NOMO-1 (cell line): ENCODE results near the gene CCDC136.

Experiments
- DNase-seq, 2 experiments: peaks; one replicate each; lab custom pipeline; 2025; ENCODE audit not compliant: unreplicated experiment in 2 of 2; lab: John Stamatoyannopoulos, UW

The CCDC136 gene

DNA sequence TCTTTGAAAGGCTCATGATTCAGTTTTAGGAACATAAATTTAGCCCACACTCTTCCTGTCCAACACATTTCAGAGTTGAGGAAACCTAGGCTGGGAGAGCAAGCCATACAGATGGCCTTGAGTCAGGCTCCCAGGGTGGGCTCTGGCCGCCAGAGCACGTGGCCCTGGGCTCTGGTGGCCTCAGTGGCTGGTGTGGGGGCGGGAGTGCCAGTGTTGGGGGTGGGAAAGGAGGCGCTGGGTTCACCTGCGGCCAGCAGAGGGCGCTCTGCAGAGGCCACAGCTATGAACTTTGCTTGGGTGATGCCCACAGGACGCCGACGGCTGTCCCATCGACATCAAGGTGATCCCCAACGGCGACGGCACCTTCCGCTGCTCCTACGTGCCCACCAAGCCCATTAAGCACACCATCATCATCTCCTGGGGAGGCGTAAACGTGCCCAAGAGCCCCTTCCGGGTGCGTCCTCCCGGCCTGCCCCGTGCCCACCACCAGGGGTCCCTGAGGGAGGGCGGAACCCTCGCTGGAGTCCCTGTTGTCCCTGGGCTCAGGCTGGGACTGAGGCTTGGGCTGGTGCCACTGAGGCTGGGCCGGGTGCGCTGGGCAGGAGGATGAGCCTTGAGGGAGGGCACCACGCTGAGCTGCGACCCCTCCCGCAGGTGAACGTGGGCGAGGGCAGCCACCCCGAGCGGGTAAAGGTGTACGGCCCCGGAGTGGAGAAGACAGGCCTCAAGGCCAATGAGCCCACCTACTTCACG lies 50.3 kb downstream of the CCDC136 start:
- peak; percentile 5 to 9 for DNase-seq

DNA sequence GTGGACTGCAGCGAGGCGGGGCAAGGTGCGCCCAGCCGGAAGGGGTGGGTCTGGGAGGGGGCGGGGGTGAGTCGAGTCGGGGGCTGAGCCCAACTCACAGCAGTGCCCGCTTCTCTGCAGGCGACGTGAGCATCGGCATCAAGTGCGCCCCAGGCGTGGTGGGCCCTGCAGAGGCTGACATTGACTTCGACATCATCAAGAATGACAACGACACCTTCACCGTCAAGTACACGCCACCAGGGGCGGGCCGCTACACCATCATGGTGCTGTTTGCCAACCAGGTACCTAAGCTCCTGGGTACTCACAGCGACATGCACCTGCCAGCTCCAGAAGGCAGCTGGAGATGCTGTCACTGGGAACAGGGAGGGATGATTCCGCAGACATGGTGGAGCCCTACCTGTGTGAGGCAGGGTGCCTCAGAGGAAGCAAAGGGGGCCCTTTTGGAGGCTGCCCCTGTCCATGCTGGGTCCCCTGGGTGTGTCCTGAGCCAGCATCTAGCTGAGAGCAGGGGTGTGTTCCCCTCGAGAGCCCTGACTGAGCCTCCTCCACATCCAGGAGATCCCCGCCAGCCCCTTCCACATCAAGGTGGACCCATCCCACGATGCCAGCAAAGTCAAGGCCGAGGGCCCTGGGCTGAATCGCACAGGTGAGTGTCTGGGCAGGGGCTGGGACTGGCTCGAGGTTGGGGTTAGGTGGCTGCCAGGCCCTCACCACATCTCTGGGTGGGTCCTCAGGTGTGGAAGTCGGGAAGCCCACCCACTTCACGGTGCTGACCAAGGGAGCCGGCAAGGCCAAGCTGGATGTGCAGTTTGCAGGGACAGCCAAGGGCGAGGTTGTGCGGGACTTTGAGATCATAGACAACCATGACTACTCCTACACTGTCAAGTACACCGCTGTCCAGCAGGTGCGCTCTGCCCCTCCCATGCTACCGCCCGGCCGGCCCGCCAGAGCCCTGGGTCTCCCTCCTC lies 51.2 kb downstream of the CCDC136 start:
- no peak for DNase-seq

DNA sequence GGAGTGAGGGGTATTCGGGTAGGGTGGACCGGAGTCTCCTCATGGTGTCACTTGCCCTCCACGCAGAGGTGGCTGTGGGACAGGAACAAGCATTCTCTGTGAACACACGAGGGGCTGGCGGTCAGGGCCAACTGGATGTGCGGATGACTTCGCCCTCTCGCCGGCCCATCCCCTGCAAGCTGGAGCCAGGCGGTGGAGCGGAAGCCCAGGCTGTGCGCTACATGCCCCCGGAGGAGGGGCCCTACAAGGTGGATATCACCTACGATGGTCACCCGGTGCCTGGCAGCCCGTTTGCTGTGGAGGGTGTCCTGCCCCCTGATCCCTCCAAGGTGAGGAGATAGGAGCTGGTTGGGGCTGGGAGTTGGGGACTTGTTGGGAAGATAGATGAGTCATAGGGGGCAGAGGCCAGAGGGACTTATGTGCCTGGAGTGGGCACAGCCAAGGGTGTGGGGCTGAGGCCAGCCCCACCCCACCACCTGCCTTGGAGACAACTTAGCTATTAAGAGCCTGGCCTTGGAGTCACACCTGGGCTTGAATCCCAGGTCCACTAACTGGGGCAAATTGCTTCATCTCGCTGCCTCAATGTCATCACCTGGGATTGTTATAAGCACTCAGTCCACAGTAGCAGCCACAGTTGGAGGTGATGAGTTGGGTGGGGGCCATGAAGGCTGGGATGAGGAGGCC lies 52.3 kb downstream of the CCDC136 start:
- no peak for DNase-seq

DNA sequence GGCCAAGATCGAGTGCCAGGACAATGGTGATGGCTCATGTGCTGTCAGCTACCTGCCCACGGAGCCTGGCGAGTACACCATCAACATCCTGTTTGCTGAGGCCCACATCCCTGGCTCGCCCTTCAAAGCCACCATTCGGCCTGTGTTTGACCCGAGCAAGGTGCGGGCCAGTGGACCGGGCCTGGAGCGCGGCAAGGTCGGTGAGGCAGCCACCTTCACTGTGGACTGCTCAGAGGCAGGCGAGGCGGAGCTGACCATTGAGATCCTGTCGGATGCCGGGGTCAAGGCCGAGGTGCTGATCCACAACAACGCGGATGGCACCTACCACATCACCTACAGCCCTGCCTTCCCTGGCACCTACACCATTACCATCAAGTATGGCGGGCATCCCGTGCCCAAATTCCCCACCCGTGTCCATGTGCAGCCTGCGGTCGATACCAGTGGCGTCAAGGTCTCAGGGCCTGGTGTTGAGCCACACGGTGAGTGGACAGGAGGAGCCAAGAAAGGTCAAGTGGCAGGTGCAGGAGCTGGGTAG lies 53.1 kb downstream of the CCDC136 start:
- DNase-seq, result no peak

DNA sequence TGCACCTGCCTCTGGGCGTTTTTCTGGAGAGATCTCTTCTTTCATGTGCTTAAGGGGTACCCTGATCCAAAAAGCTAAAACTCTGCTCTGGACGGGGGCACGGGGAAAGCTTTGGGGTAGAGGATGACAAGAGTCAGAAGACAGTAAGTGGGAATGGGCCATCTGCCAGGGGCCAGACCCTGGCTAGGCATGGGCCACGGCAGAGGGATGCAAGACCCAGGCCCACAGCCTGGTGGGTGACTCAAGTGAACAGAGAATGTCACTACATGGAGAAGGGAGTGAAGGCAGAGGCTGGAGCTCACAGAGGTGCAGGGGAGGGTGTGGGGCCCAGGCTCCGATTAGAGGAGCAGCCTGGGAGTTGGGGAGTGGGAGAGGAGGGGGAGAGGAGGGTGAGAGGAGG lies 53.7 kb downstream of the CCDC136 start:
- DNase-seq, result no peak

DNA sequence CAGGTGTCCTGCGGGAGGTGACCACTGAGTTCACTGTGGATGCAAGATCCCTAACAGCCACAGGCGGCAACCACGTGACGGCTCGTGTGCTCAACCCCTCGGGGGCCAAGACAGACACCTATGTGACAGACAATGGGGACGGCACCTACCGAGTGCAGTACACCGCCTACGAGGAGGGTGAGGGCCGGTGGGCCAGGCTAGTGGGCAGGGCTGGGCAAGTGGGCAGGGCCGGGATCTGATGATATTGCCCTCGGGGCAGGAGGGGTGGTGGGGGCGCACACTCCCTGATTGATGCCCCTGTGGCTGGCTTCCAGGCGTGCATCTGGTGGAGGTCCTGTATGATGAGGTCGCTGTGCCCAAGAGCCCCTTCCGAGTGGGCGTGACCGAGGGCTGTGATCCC lies 54.2 kb downstream of the CCDC136 start:
- no peak for DNase-seq

DNA sequence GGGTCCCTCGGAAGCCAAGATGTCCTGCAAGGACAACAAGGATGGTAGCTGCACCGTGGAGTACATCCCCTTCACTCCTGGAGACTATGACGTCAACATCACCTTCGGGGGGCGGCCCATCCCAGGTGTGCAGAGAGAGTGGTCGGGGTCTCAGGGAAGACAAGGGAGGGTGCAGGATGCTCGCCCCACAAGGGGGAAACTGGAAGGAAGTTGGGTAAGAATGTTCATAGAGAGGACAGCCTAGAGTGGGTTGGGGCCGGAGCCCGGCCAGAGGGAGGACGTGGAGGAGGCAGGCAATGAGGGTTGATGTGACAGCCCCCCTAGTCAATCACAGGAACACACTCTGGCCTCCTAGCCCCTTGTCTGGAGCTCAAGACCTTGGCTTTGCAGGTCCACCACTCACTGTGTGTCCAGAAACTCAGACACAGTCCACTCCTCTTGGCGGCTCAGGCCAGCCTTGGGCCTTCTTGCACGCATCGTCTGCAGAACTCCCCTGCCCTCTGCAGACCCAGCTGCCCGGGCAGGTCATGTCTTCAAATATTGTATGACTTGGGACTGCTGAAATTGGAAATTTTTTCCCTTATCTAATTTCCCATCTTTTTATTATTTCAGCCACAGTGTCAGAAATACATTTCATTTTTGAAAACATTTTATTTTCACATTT lies 55.1 kb downstream of the CCDC136 start:
- no peak for DNase-seq

DNA sequence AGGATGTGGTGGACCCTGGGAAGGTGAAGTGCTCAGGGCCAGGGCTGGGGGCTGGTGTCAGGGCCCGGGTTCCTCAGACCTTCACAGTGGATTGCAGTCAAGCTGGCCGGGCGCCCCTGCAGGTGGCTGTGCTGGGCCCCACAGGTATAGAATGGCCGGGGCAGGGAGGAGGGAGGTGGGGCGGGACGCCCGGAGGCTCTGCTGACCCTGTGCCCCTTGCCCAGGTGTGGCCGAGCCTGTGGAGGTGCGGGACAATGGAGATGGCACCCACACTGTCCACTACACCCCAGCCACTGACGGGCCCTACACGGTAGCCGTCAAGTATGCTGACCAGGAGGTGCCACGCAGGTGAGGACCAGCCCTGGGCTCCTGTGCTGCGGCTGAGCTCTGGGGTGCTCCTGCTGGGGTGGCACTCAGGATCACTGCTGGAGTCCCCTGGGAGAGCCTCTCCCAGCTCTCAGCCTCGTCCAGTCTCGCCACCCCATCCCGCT lies 56.0 kb downstream of the CCDC136 start:
- no peak for DNase-seq

DNA sequence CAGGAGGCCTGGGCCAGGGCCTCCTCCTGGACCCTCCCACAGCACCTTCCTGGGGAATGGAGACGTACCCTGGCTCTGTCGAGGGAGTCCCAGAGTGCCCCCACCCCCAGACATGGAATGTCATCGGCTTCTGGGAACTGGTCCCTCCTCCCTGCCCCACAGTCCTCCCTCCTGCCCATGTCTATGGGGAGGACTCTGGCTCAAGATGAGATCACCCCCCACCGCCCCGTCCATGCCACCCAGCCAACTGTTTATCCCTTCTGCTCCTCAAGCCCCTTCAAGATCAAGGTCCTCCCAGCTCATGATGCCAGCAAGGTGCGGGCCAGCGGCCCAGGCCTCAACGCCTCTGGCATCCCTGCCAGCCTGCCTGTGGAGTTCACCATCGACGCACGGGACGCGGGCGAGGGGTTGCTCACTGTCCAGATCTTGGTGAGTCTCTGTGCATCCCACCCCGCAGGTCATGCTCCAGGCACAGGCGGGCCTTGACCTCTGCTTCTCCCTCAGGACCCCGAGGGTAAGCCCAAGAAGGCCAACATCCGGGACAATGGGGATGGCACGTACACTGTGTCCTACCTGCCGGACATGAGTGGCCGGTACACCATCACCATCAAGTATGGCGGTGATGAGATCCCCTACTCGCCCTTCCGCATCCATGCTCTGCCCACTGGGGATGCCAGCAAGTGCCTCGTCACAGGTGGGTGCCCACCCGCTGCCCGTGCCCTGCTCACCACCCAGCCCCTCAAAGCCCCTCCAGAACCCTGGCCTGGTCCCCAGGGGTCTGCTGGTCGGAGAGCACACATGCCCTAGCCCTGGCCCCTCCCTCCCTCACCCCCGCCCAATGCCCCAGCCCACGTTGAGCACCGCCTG lies 56.8 kb downstream of the CCDC136 start:
- DNase-seq, result no peak

DNA sequence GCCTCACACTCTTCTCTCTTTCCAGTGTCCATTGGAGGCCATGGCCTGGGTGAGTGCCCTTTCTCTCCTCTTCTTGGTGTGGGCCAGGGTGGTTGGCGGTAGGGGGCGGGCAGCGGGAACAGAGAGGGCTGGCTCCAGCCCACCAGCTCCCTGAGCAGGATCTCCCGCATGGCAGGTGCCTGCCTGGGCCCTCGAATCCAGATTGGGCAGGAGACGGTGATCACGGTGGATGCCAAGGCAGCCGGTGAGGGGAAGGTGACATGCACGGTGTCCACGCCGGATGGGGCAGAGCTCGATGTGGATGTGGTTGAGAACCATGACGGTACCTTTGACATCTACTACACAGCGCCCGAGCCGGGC lies 57.4 kb downstream of the CCDC136 start:
- no peak for DNase-seq

DNA sequence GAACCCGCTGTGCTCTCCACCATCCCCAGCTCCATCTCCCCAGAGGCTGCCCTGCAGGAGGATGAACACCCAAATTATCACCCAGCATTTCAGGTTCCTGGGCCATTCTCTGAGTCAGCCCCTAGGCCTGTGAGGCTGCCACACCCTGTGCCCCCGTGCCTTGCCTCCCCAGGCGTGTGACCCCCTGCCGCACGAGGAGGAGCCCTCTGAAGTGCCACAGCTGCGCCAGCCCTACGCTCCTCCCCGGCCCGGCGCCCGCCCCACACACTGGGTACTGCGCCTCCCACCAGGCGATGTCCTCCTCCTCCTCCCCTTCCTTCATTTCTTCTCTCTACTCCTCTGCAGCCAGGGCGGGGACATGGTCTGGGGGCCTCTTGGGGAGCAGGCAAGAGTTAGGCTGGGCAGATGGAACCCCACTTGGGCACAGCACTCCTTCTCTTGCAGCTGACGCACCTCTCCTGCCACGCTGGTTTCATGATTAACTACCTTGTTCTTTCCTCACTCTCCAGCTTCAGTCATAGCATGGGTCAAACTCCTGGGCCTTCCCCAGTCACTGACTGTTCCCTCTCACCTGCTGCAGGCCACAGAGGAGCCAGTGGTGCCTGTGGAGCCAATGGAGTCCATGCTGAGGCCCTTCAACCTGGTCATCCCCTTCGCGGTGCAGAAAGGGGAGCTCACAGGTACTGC lies 58.2 kb downstream of the CCDC136 start:
- no peak for DNase-seq

DNA sequence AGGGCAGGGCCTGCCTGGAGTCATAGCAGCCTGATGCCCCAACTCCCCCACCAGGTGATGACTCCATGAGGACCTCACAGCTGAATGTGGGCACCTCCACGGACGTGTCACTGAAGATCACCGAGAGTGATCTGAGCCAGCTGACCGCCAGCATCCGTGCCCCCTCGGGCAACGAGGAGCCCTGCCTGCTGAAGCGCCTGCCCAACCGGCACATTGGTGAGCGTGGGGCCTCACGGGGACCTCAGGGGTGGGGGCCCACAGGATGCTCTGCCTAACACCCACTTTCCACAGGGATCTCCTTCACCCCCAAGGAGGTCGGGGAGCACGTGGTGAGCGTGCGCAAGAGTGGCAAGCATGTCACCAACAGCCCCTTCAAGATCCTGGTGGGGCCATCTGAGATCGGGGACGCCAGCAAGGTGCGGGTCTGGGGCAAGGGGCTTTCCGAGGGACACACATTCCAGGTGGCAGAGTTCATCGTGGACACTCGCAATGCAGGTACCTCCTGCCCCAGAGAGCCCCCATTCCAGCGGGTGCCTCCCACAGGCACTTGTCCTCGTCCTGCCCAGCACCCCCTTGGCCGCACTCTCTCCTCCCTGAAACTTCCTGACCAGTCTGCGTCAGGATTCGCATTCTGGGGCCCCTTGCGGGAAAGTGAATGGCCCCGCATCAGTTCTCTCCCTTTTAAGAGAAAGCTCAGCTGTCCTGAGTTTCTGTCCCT lies 60.9 kb downstream of the CCDC136 start:
- DNase-seq, result no peak

DNA sequence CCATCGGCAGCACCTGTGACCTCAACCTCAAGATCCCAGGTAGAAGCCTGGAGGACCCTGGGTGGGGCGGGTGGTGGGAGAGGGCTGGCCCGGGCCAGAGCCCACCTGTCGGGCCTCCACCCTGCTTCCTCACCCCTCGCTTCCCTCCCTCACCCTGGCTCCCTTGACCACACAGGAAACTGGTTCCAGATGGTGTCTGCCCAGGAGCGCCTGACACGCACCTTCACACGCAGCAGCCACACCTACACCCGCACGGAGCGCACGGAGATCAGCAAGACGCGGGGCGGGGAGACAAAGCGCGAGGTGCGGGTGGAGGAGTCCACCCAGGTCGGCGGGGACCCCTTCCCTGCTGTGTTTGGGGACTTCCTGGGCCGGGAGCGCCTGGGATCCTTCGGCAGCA lies 62.0 kb downstream of the CCDC136 start:
- no peak for DNase-seq

DNA sequence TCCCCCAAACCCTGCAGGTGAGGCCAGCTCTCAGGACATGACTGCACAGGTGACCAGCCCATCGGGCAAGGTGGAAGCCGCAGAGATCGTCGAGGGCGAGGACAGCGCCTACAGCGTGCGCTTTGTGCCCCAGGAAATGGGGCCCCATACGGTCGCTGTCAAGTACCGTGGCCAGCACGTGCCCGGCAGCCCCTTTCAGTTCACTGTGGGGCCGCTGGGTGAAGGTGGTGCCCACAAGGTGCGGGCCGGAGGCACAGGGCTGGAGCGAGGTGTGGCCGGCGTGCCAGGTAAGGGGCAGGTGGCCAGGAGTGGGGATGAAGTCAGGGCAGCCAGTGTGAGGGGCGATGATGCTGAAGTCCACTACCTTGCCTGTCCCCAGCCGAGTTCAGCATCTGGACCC lies 62.6 kb downstream of the CCDC136 start:
- DNase-seq, result no peak

DNA sequence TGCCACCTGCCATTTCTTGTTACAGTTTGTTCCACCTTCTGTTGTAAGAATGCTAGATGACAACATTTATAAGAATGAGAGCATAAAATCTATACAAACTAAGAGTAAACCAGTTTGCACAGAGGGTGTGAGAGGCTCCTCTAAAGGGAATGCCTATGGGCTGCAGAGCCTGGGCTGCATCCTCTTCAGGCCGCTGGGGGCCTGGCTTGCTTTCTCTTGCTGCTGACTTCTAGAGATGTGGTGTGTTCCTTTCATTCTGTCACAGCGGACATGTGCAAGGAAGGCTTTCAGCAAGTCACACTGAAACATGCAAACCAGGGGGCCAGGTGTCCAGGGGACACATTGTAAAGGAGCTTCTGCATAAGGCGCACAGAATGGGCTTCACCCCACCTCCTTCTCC lies 63.8 kb downstream of the CCDC136 start:
- DNase-seq, result no peak

DNA sequence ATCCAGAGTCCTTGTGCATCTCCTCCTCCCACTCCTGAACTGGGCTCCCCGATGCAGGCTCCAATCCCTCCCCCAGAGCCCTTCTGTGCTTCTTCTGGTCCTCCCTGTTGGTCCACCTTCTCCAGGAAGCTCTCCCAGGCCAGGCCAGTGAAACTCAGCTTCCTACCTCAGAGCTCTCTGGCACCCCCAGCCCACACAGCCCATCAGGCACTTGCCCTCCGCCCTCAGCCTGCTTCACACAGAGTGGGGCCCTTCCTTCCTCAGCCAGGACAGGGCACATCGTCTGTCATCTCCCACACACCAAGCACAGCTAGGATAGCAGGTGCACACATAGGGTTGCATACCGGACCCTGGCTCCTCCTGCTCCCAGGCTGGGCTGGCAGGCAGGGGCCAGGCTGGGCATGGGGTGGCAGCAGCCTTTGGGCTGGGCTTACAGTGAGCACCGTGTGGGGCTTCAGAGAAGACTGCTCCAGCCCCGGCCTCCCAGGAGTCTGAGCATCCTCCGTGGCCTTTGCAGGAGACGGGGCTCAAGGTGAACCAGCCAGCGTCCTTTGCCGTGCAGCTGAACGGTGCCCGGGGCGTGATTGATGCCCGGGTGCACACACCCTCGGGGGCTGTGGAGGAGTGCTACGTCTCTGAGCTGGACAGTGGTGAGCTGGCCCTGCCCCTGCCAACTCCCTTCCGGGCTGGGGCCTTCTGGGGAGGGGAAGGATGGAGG lies 64.4 kb downstream of the CCDC136 start:
- no peak for DNase-seq

DNA sequence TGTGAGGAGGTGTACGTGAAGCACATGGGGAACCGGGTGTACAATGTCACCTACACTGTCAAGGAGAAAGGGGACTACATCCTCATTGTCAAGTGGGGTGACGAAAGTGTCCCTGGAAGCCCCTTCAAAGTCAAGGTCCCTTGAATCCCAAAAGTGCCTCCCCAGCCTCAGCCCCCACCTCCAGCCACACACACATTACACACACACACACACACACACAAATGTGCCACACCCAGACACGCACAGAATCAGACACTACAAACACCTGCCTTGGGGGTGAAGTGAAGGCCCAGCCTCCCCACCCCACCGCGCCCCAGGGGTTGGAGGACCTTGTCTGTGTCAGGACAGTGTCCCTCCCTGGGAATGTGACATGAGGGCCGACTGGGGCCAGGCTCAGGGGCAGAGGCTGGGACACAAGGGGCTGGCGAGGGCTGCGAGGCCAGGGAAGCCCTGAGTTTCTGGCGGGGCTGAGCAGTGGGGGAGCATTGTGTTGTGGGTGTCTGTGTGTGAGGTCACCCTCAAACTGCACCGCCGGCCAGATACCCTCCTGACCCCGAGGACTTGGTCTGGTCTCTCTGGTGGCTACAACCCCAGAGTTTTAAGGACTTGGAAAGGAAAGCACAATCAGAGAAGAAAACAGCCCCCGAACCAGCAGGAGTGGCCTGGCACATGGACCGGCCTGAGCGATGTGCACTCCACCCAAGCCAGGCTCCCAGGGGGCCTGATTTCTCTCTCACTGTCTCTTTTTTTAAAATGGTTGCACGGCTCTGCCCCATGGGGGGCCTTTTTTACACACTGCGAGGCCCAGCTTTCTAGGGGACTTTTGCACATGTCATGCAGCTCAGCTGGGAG lies 66.8 kb downstream of the CCDC136 start:
- no peak for DNase-seq
